GM11168 (cell line): ENCODE results near the gene KREMEN2.

Experiments
- in situ Hi-C: fragments of 300-500 bp; cut with MboI; formaldehyde crosslinking; loops from one replicate; pipeline ENCODE4 v1.12.0; 2022; ENCODE audit warnings: low sequenced_read_pairs; ENCODE audit not compliant: unreplicated experiment

The KREMEN2 gene

DNA sequence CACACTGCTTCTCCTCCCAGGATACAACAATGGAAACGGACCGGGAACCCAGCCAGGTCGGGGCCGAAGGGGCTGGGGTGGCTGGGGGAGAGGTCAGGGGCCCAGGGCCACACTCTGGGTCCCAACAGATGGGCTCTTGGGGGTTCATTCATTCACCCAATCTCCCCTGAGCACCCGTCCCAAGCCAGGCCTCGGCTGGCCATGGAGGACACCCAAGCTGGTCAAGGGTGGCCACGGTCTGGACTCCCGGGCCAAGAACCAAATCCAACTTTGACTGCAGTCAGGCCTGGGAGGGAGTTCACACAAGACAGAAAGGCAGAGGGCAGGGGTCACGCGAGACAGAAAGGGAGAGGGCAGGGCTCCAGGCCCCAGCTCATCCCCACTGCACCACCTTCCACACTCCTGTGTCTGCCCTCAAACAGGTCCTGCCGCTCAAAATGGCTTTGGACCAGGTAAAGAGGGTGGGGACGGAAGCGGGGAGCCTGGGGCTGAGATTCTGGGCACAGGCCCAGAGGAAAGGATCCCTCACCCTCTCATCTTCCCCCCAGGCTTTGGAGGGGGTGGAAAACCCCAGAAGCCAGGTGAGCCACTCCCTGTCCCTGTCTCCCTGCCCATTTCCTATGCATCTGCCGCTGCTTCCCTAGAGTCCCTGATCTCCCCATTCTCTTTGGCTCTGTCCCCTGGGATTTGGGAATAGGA, 28.5 kb downstream of the KREMEN2 start:
- in situ Hi-C loops: no loop called here

DNA sequence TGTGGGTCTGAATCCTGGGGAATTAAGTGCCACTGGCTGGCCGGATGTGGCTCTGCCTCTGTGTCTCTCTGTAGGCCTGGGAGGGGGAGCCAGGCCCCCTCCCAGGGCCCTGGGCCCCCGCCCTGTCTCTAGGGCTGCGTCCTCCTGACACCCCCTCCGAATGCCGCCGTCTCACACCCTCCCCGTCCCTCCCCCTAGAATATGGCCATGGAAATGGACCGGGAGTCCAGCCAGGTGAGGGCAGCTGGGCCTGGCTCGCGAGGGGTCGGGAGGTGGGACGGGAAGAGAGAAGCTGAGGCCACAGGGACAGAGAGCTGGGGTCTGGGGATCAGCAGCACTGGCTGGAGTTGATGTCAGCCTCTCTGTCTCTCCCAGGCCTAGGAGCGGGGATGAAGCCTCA, 32.2 kb downstream of the KREMEN2 start:
- in situ Hi-C loops: no loop called here

DNA sequence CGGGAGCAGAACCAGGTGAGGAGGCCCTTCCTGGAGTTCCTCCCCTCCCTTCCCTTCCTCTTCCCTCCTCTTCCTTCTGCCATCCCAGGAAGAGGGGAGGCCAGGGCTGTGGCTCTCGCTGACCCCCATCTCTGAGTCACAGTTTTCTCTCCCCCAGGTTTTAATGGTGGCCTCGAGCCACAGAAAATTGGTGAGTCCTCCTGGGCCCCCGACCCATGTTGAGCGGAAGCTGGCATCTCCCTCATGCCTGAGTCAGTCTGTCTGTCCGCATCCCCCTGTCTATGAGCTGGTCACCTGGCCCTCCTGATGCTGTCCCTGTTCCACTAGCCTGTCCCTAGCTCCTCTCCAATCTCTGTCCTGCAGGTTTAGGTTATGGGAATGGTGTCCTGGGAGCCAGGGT, 35.9 kb downstream of the KREMEN2 start:
- in situ Hi-C loops: no loop called here

DNA sequence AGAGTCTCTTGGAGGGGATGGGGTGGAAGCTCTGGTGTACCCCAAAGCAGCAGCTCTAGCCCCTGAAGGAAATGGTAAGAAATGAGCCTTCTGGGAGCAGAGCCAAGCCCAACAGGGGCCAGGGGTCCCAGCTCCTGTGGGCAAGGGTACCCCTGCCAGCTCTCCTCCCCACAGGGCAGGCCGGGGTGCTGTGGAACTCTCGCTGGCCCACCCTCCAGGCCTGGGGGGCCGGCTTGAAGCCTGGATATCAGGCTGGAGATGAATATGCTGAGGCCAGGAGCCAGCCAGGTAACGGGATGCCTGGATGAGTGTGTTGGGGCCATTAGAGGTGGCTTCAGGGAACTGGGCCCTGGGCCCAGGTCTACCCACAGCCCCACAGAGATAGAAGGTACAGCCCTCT, 36.5 kb downstream of the KREMEN2 start:
- in situ Hi-C loops: no loop called here

DNA sequence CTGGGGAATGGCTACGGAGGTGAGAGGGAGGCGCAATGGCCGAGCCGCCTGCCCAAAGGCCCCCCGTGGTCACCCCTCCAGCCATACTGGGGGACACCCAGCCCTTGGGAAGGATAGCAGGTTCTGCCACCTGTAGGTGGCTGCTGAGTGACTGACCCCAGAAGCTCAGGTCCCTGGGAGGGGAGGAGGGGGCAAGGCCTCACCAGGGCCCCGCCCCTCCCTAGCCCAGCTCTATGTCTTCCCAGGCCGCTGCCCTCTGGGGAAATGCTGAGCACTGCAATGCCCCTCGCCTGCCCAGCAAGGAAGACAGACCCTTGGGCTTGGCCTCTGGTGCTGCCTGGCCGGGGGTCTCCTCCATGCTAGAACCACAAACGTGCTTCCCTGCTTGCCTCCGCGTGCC, 37.2 kb downstream of the KREMEN2 start:
- in situ Hi-C loops: no loop called here

DNA sequence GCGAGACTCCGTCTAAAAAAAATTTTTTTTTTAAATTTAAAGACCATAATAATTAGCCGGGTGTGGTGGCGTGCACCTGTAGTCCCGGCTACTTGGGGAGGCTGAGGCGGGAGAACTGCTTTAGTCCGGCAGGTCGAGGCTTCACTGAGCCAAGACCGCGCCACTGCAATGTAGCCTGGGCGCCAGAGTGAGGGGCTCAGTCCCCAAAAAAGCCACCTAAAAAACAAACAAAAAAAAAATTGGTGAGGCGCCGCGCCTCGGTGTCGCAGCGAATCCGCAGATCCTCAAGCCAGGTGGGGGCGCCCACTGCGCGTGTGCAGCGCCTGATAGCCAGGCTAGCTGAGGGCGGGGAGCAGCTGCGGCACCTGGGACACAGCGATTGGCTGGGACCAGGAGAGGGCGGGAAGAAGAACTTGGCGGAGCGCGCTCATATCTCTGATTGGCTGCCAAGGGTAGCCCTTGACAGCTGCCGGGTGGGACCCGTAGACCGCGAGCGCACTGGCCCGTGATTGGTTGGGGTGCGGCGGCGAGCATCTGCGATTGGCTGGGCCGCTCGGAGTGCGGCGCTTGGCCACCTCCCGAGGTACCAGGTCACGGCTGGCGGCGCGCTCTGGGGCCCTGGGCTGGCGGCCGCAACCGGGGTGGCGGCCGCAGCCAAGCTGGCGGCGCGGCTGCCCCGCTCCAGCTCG, 39.7 kb downstream of the KREMEN2 start:
- in situ Hi-C loops: no loop called here

DNA sequence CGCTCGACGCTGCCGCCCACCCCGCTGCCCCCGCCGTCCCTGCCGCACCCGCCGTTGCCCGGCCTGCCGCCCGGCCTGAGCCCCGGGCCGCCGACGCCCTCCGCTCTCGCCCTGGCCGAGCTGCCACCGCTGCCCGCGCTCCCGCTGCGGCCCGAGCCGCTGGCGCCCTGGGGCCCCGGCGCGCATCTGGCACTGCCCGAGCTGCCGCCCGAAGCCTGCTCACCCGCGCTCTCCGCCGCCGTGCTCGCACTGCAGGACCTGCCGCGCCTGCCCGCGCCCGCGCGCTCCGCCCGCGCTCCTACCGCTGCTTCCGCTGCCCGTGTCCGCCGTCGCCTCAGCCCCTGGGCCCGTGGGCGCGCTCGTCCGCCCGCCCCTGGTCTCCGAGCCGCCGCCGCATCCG, 40.2 kb downstream of the KREMEN2 start:
- in situ Hi-C loops: no loop called here

DNA sequence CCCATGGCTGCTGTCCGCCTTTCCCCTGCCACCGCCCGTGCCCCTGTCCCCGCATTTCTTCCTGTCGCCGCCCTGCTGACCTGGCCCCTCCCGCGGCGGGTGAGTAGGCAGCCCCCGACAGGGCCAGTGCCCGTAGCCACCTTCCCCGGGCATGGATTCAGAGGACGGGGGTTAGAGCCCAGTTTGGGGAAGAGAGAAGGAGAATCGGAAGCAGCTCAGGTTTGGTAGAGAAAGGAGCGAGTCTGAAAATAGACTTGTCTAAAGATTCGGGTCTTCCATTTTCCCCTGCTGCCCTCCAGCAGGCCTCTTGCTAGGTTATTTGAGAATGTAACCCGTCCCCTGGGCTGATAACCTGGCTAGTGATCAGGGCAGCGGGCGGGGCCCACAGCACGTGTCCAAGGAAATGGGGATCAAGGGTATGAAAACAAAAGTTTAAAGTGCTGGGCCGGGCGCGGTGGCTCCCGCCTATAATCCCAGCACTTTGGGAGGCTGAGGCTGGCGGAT, 40.8 kb downstream of the KREMEN2 start:
- in situ Hi-C loops: no loop called here

DNA sequence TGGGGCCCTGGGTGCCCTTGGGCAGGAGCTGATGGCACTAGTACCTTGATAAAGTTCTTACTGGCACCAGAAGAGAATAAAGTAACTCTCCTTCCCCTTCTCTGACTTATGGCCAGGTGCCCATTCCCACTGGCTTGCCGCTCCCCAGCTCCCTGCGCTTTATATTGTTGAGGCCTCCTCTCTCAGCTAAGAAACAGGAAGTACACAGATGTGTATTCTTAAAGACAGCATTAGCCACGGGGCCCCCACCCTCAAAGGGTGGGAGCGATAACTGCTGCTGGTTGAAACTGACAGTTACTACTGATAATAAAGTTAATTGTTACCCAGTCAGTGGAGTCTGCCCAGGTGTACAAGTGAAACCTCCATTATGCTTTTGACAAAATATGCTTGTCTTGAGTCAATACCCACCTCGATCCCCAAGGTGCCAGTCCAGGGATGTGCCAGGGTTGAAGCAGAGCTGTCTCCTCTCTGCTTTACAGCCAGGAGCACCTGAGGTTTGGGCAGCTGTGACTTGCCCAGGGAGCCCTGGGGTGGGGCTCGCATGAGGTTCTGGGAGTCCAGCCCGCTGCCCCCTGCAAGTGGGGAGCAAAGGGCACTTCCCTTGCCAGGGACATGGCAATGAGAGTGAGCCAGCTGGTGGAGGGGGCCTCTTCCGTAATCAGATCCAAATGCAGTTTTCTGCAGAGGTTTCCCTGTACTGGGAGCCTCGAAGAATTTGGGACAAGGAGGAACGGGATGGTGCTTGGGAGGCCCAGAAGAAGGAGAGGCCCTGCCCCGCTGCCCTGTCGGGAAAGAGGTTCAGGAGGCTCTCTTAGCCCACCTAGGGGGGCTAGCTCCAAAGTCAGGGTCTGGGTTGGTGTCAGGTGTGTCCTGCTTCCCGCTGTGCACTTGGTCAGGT, 43.2 kb downstream of the KREMEN2 start:
- in situ Hi-C loops: no loop called here

DNA sequence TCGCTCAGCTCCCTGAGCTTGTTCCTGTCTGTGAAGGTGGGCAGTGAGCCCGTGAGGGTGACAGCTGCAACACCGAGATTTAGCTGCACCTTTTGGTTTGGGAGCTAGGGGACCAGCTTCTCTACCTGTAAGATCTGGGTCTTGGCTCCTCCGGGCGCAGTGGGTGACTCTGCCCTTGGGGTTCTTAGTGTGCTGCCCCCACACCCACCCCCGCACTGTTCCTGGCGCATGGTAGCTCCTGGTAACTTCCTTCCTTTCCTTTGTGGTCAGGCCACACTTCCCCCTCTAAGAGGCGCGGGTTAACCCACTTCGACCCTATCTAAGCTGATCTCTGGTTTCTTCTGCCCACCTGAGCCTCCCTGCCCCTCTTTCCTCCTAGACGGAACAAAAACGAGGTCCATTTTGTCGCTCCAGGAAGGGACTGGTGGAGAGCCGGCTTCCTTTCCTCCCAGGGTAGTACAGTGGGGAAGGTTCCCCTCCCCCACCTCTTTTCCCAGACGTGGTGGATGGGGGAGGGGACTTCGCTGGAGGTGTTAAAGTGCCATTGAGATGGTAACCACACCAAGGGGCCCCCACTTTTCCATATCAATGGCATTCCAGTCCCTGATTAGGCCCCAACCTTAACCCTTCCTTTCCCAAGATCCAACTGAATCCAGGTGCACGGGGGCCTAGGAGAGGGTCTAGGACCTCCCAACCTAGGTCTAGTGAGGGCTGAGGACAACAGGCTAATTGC, 44.0 kb downstream of the KREMEN2 start:
- in situ Hi-C loops: no loop called here

DNA sequence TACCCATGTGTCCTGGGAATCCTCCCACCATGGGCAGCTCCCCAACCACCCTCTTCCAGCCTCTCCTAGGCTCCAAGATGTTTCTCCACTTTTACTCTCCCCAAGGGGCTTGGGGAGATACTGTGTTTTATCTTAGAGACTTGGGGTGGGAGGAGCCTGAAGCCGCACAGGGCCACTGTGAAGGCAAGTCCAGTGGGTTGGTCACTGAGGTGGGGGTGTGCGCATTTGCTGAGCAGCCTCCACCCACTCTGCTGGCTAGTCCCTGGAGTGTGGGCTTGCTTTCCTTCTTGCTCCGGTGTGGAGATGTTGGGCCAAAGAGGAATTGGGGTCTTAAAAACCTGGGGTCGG, 44.6 kb downstream of the KREMEN2 start:
- in situ Hi-C loops: no loop called here

DNA sequence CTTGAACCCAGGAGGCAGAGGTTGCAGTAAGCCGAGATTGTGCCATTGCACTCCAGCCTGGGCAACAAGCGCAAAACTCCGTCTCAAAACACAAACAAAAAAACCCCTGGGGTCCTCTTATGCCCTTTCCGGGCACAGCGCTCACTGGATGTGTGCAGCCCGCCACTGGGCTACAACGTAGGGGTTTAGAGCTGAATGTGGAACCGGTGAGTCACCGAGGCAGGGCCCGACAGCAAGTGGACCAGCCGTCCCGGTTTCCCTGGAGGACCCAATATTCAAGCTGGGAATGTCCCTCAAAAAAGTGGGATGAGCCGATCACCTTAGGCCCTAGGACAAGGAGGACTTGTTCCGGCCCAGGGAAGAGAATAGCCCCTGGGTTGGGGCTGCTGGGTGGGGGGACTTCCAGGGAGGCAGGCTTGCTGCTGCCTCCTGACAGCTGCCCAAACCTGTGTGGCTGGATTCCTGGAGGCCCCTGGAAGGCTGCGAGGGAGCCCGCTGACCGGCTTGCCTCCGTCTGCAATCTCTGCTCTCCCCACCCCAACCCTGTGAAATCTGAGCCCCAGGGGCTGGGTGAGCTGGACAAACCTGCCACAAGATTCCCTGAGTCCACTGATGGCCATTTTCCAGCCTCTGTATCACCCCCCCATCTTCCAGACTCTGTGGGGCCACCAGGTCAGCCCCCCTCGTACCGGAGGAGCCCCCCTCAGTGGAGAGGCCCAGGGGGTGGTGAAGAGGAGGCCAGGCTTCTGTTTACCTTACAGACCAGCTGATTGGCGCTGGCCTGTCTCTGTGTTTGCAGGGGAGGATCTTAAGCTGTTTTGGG, 45.7 kb downstream of the KREMEN2 start:
- in situ Hi-C loops: no loop called here

DNA sequence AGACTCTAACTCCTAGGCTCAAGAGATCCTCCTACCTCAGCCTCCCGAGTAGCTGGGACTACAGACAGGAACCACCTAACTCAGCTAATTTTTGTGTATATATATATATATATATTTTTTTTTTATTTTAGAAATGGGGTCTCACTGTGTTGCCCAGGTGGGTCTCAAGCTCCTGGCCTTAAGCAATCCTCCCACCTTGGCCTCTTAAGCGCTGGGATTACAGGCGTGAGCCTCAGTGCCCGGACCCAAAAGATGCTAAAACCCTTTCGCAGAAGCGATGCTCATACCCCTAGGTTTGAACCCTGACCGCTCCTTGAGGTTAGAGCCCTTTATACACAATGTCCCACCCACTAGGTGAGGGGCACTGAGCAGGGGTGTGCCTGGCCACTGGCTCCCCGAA, 46.4 kb downstream of the KREMEN2 start:
- in situ Hi-C loops: no loop called here

DNA sequence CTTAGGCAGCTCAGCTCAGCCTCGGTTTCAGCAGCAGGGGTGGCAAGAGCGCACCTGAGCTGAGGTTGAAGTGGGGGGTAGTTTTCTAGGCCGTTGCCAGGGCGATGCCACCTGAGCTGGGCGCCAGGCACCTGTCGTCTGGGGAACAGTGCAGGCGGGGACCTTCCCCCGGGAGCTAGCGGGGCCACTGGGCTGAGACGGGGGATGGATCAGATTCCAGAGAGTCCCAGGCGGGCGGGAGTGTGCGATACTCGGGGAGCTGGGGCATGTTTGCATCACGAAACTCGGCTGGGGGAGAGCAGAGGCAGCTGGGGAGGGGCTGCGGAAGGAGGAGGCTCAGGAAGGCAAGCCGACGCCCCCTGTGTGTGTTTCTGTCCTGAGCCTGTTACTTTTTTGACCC, 48.2 kb downstream of the KREMEN2 start:
- in situ Hi-C loops: no loop called here

DNA sequence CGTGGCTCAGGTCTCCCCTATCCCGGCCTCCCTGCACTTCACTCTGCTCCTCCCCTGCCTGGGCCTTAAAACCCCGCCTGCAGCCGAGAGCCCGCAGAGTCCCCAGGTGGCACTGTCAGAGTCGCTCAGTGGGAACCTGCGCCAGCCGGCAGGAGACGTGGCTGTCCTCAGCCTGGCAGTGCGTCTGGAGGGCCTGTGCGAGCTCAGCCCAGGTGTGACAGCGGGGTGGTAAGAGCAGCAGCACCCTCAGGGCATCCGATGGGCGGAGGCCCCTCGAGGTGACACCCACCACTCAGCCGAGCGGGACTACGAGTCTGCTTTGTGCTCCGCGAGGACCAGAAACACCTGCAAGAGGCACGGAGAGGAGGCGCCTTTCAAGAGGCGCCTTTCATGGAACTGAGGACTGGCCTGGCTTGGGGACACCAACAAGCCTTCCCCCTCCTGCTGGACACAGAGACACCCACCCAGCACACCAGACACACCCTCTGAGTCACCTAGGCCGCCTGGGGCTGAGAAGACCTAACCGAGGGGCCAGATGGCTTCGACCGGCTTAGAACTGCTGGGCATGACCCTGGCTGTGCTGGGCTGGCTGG, 48.8 kb downstream of the KREMEN2 start, which contains the start of gene CLDN9:
CLDN9 (plus strand) TSS at position 96 of the 593 bp plus-strand sequence; CDS start at position 536, 440 bp downstream.
- in situ Hi-C loops: no loop called here

DNA sequence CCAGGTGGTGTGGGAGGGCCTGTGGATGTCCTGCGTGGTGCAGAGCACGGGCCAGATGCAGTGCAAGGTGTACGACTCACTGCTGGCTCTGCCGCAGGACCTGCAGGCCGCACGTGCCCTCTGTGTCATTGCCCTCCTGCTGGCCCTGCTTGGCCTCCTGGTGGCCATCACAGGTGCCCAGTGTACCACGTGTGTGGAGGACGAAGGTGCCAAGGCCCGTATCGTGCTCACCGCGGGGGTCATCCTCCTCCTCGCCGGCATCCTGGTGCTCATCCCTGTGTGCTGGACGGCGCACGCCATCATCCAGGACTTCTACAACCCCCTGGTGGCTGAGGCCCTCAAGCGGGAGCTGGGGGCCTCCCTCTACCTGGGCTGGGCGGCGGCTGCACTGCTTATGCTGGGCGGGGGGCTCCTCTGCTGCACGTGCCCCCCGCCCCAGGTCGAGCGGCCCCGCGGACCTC, 49.4 kb downstream of the KREMEN2 start:
- in situ Hi-C loops: no loop called here

DNA sequence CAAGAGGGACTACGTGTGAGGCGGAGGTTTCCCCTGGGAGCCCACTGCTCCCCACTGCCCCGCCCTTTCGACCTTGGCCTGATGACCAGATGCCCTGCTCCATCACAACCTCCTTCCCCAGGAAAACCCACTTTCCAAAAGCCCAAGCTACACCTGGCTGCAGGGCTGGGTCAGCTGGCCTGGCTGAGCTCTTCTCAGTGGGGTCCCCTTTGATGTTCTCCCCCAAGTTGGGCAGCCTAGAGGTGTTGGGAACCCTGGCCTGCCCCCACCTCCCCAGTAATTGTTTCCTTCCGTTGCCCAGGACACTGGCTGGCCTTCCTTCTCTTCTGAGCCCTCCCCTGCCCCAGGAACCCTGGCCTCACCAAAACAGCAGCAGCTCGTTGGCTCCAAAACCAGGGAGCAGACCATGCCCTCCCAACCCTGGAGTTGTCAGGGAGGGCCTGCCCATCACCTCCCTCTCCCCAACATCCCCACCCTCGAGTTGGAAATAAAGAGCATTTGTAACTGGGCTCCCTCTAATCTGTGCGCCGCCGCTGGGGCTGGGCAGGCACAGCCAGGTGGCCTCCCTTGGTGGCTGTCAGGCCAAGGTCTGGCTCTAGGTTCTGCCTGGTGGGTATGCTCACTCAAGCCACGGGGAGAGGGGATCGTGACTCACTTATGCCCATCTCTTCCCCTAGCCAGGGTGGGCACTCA, 50.1 kb downstream of the KREMEN2 start:
- in situ Hi-C loops: no loop called here

DNA sequence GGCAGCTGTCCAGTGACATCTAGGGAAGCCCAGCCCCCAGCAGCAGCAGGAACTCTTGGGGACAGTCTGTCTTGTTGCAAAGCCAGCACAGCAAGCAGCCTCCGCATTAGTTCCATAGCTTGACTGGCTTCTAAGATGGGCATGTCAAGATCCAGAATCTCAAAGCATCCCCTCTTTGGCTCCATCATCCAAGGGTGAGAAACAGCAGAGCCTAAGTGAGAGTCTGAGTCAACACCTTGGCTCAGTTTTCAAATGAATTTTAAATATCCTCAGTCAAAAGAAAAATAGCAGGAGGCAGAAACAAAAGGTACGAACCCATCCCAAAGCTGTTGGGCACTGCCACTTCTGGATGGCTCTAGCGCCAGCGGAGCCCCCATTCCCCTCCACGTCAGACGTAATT, 50.9 kb downstream of the KREMEN2 start:
- in situ Hi-C loops: no loop called here
